ENCODE measurements around the gene FKBP15. TPM values are rescaled to one million over a fixed set of nuclear protein-coding genes. Genes with fewer than 3 reads are reported as not detected.

Gene FKBP15
- polyA plus RNA-seq, 1 of the 3 experiments (the other 2 are of a cell fraction) = 13.9 TPM

DNA sequence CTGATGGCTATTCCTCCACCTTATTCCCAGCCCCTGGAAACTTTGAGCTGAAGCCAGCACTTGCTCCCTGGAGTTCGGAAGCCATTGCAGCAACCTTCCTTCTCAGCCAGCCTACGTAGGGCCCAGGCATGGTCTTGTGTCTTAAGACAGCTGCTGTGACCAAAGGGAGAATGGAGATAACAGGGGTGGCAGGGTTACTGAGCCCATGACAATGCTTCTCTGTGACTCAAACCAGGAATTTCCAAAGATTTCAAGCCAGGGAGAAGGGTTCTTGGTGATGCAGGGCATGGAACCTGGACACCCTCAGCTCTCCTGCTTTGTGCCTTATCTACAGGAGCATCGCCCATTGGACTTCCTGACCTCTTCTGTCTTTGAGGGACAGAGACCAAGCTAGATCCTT lies 58.1 kb downstream of the FKBP15 start:
- no peaks in the 10 kb centered on the region for H3K9me3 ChIP-seq
- H3K79me2 ChIP-seq (ENCODE audit: insufficient read depth) = no peaks in the 10 kb centered on the region
- ChIA-PET POLR2A (interaction anchor here (0.7 kb wide), 1 partner anchor 13 kb away, joined by 4 read pairs; no protein-coding TSS in a partner anchor), CTCF (interaction anchor here (1.6 kb wide), 2 partner anchors 51 to 112 kb away, joined by 4 read pairs; partner anchors contain the start of gene CDC26)
- H3K4me2 ChIP-seq = no peak overlapping the region
- peaks cover 5 to 11% of the 10 kb centered on the region in 2 experiments; a peak in 1 of 4 replicates for H3K4me1 ChIP-seq (ENCODE audit: control insufficient read depth in 1 of 2, insufficient read depth in 2 of 2, low read depth in 1 of 2, low read length in 1 of 2)
- H3K27me3 ChIP-seq (ENCODE audit: insufficient read depth) = no peaks in the 10 kb centered on the region
- no peaks in the 10 kb centered on the region for H4K20me1 ChIP-seq (ENCODE audit: insufficient read depth)
- no peak overlapping the region for H3K4me3 ChIP-seq (ENCODE audit: low read depth in 2 of 2, low read length in 1 of 2)
- H3F3A ChIP-seq (replicated peaks; ENCODE audit: insufficient read depth) = no peaks in the 10 kb centered on the region
- H3K9ac ChIP-seq = no peak overlapping the region
- TF ChIP-seq CHD2 (IDR thresholded peaks at IDR 0.05; ENCODE audit: low read length, partially characterized antibody) (no peak), NRF1 (IDR thresholded peaks at IDR 0.05; ENCODE audit: low read depth, low read length) (no peak), FOSL2 (IDR thresholded peaks at IDR 0.05; ENCODE audit: borderline replicate concordance, low read depth) (no peak), ELF1 (IDR thresholded peaks at IDR 0.05) (no peak), MAX (IDR thresholded peaks at IDR 0.05; ENCODE audit: low read depth) (no peak)
- DNase-seq = no peak
- 61% methylated on average over 3 of the region's 3 CpGs for WGBS (ENCODE audit: low lambda C conversion rate)
- H2AFZ ChIP-seq (ENCODE audit: low read depth) = no peak overlapping the region
- no peaks in the 10 kb centered on the region for H3K9me2 ChIP-seq
- peak overlapping the region in 1 of 2 experiments; percentile 5; a peak in 1 of 4 replicates for H3K27ac ChIP-seq (ENCODE audit: low read depth in 2 of 2, low read length in 1 of 2)
- H3K36me3 ChIP-seq (replicated peaks in 1 of 2; ENCODE audit: control insufficient read depth in 1 of 2, insufficient read depth in 2 of 2, low read length in 1 of 2) = peaks cover 31 to 66% of the 10 kb centered on the region in 2 experiments

- H3K4me2 ChIP-seq = no peak overlapping the region
- no peaks in the 10 kb centered on the region for H3K9me2 ChIP-seq
- TF ChIP-seq, protein P1, sequence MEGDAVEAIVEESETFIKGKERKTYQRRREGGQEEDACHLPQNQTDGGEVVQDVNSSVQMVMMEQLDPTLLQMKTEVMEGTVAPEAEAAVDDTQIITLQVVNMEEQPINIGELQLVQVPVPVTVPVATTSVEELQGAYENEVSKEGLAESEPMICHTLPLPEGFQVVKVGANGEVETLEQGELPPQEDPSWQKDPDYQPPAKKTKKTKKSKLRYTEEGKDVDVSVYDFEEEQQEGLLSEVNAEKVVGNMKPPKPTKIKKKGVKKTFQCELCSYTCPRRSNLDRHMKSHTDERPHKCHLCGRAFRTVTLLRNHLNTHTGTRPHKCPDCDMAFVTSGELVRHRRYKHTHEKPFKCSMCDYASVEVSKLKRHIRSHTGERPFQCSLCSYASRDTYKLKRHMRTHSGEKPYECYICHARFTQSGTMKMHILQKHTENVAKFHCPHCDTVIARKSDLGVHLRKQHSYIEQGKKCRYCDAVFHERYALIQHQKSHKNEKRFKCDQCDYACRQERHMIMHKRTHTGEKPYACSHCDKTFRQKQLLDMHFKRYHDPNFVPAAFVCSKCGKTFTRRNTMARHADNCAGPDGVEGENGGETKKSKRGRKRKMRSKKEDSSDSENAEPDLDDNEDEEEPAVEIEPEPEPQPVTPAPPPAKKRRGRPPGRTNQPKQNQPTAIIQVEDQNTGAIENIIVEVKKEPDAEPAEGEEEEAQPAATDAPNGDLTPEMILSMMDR (IDR thresholded peaks at IDR 0.05) = no peak
- no peak for TF ChIP-seq JUND (IDR thresholded peaks at IDR 0.05)
- no peak for TF ChIP-seq FOXJ3 (CRISPR knock-in tag; IDR thresholded peaks at IDR 0.05)
- no peak for TF ChIP-seq EP300 (IDR thresholded peaks at IDR 0.05; ENCODE audit: borderline replicate concordance in 1 of 2, low read depth in 1 of 2, low read length in 1 of 2)
- no peak for TF ChIP-seq GABPA (IDR thresholded peaks at IDR 0.05; ENCODE audit: low read depth)
- no peak for TF ChIP-seq NFIC (IDR thresholded peaks at IDR 0.05; ENCODE audit: borderline replicate concordance)
- TF ChIP-seq TEAD4 (IDR thresholded peaks at IDR 0.05; ENCODE audit: borderline replicate concordance, insufficient read depth) = no peak
- TF ChIP-seq FOSL2 (IDR thresholded peaks at IDR 0.05; ENCODE audit: borderline replicate concordance, low read depth) = no peak
- no peak for TF ChIP-seq TAF1 (IDR thresholded peaks at IDR 0.05; ENCODE audit: borderline replicate concordance, low read depth, low read length)
- TF ChIP-seq SIN3A (IDR thresholded peaks at IDR 0.05; ENCODE audit: borderline replicate concordance, low read depth, low read length) = no peak
- TF ChIP-seq RFX5 (IDR thresholded peaks at IDR 0.05; ENCODE audit: low read length) = no peak
- TF ChIP-seq USF1 (IDR thresholded peaks at IDR 0.05; ENCODE audit: borderline replicate concordance, low read depth) = no peak
- H3K79me2 ChIP-seq (ENCODE audit: insufficient read depth) = no peaks in the 10 kb centered on the region
- no peak overlapping the region for H3K27ac ChIP-seq (ENCODE audit: low read depth in 2 of 2, low read length in 1 of 2)
- H3K36me3 ChIP-seq (replicated peaks in 1 of 2; ENCODE audit: control insufficient read depth in 1 of 2, insufficient read depth in 2 of 2, low read length in 1 of 2) = peaks cover 25 to 42% of the 10 kb centered on the region in 2 experiments
- H3K4me1 ChIP-seq (ENCODE audit: control insufficient read depth in 1 of 2, insufficient read depth in 2 of 2, low read depth in 1 of 2, low read length in 1 of 2) = peaks cover 5 to 15% of the 10 kb centered on the region in 2 experiments; a peak in 1 of 4 replicates
- POLR2A ChIA-PET = interaction anchor here (0.6 kb wide), 1 partner anchor 14 kb away, joined by 4 read pairs; no protein-coding TSS in a partner anchor
- WGBS (ENCODE audit: low lambda C conversion rate) = 68% methylated on average over 3 of the region's 3 CpGs
- CTCF ChIA-PET = interaction anchor here (0.8 to 1.8 kb wide), 2 partner anchors 9 to 27 kb away, joined by 4 to 5 read pairs; partner anchors contain the start of gene SLC31A2
- no peaks in the 10 kb centered on the region for H3F3A ChIP-seq (replicated peaks; ENCODE audit: insufficient read depth)
- no peaks in the 10 kb centered on the region for H3K27me3 ChIP-seq (ENCODE audit: insufficient read depth)
- no peak for DNase-seq
- no peak overlapping the region for H3K9ac ChIP-seq
- no peaks in the 10 kb centered on the region for H4K20me1 ChIP-seq (ENCODE audit: insufficient read depth)
- no peaks in the 10 kb centered on the region for H3K9me3 ChIP-seq
- no peak overlapping the region for H2AFZ ChIP-seq (ENCODE audit: low read depth)
- no peak overlapping the region for H3K4me3 ChIP-seq (ENCODE audit: low read depth in 2 of 2, low read length in 1 of 2)
Measured at GRCh38 chr9:113160571-113160970, 60.5 kb downstream of the FKBP15 start.

All from SK-N-SH (cell line).